ENCODE results near the gene TLE6. TPM values are rescaled to one million over a fixed set of nuclear protein-coding genes. Genes with fewer than 3 reads are reported as not detected.

Gene TLE6
- total and polyA plus RNA-seq, 2 of the 13 experiments (the other 11 are each of a cell fraction or from before 2014, with no cell fraction given) = 0.24 to 5.5 TPM

DNA sequence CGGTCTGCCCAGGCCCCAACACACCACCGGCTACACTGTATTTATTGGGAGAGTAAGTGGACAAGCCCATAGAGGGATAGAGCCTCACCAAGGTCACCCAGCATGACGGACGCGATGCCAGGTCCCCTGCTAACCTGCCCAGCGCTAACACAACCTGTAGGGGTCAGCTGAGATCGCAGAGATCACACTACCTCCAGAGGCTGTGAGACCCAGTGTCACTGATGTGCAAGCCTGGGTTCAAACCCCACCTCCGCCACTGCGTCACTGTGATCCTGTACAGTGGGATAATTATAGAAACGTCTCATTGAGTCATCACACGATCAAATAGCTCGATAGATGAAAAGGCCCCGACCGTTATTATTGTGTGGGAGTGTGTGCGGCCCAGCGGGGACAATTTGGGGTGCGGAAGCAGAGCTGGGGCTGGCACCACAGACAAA is 62.3 kb downstream of the TLE6 start:
- in situ Hi-C loops (cut with HindIII; ENCODE audit: extremely low pct_ligation_motif_present, low pct_unique_long_range_greater_than_20kb) (no loop called here), intact Hi-C loops (cut with micrococcal nuclease; ENCODE audit: unreplicated experiment) (no loop called here)
- H3K4me1 ChIP-seq (ENCODE audit: insufficient read depth, low read length) = peaks cover 31% of the 10 kb centered on the region
- peak; percentile 19 for ATAC-seq
- H3K79me2 ChIP-seq (ENCODE audit: insufficient read depth, low read length) = no peaks in the 10 kb centered on the region
- H4K20me1 ChIP-seq (ENCODE audit: insufficient read depth, low read length) = no peaks in the 10 kb centered on the region
- peak overlapping the region in 1 of 3 experiments; percentile 20; a peak in 1 of 6 replicates for H3K4me3 ChIP-seq (replicated peaks in 1 of 3; ENCODE audit: insufficient read depth in 1 of 3, low read depth in 2 of 3, low read length in 3 of 3)
- no peak overlapping the region for H3K9ac ChIP-seq (ENCODE audit: insufficient read depth, low read depth, low read length)
- CTCF ChIA-PET (ENCODE audit: low intra/inter-chr PET ratio, low total read pairs) = no interaction called here
- no peak for FAIRE-seq
- WGBS (ENCODE audit: low lambda C conversion rate) = 43% methylated on average over 16 of the region's 17 CpGs
- H3K27me3 ChIP-seq (ENCODE audit: control insufficient read depth in 1 of 2, insufficient read depth in 2 of 2, low read length in 2 of 2) = peaks cover 2 to 5% of the 10 kb centered on the region in 2 experiments; a peak in 3 of 5 replicates
- DNase-seq (ENCODE audit: low spot score) = peak; percentile 59
- H3K27ac ChIP-seq (ENCODE audit: extremely low read length, insufficient read depth, low read length) = no peak overlapping the region
- H3K36me3 ChIP-seq (replicated peaks in 1 of 2; ENCODE audit: control insufficient read depth in 1 of 2, insufficient read depth in 2 of 2, low read length in 2 of 2) = no peaks in the 10 kb centered on the region
- no peak overlapping the region for H2AFZ ChIP-seq (ENCODE audit: low read length)
- H3K4me2 ChIP-seq (ENCODE audit: low read depth, low read length) = peak overlapping the region; percentile 36
- BruUV-seq (replicated peaks) = no TSS peak
- H3K9me3 ChIP-seq (ENCODE audit: low read length) = no peaks in the 10 kb centered on the region
- POLR2A ChIA-PET = no interaction called here
- no peak for TF ChIP-seq ZNF564 (CRISPR knock-in tag; IDR thresholded peaks at IDR 0.05)
- no peak for TF ChIP-seq ZNF230 (CRISPR knock-in tag; IDR thresholded peaks at IDR 0.05)
- TF ChIP-seq GTF2F1 (IDR thresholded peaks at IDR 0.05; ENCODE audit: low read length) = no peak
- no peak for TF ChIP-seq NFIC (IDR thresholded peaks at IDR 0.05; ENCODE audit: low read length)
- TF ChIP-seq ZMYM2 (CRISPR knock-in tag; IDR thresholded peaks at IDR 0.05) = peak; percentile 52; the same call in 1 of the 2 replicates
- TF ChIP-seq CHD2 (IDR thresholded peaks at IDR 0.05; ENCODE audit: low read depth, low read length) = no peak
- no peak for TF ChIP-seq SRSF1 (optimal IDR thresholded peaks at IDR 0.05; ENCODE audit: low read depth, low read length)
- no peak for TF ChIP-seq KLF9 (CRISPR knock-in tag; IDR thresholded peaks at IDR 0.05; ENCODE audit: low read depth)
- TF ChIP-seq, protein P1, sequence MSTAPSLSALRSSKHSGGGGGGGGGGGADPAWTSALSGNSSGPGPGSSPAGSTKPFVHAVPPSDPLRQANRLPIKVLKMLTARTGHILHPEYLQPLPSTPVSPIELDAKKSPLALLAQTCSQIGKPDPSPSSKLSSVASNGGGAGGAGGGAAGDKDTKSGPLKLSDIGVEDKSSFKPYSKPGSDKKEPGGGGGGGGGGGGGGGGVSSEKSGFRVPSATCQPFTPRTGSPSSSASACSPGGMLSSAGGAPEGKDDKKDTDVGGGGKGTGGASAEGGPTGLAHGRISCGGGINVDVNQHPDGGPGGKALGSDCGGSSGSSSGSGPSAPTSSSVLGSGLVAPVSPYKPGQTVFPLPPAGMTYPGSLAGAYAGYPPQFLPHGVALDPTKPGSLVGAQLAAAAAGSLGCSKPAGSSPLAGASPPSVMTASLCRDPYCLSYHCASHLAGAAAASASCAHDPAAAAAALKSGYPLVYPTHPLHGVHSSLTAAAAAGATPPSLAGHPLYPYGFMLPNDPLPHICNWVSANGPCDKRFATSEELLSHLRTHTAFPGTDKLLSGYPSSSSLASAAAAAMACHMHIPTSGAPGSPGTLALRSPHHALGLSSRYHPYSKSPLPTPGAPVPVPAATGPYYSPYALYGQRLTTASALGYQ (CRISPR knock-in tag; IDR thresholded peaks at IDR 0.05) = no peak
- TF ChIP-seq ZNF496 (CRISPR knock-in tag; IDR thresholded peaks at IDR 0.05; ENCODE audit: insufficient replicate concordance) = no peak
- TF ChIP-seq, protein P2, sequence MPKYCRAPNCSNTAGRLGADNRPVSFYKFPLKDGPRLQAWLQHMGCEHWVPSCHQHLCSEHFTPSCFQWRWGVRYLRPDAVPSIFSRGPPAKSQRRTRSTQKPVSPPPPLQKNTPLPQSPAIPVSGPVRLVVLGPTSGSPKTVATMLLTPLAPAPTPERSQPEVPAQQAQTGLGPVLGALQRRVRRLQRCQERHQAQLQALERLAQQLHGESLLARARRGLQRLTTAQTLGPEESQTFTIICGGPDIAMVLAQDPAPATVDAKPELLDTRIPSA (CRISPR knock-in tag; IDR thresholded peaks at IDR 0.05; ENCODE audit: borderline replicate concordance) = no peak
- TF ChIP-seq ZNF547 (CRISPR knock-in tag; IDR thresholded peaks at IDR 0.05) = no peak
- TF ChIP-seq MIER3 (CRISPR knock-in tag; IDR thresholded peaks at IDR 0.05; ENCODE audit: borderline replicate concordance) = no peak
- TF ChIP-seq ZNF577 (CRISPR knock-in tag; IDR thresholded peaks at IDR 0.05; ENCODE audit: borderline replicate concordance, low read depth) = no peak
- TF ChIP-seq, protein P3, sequence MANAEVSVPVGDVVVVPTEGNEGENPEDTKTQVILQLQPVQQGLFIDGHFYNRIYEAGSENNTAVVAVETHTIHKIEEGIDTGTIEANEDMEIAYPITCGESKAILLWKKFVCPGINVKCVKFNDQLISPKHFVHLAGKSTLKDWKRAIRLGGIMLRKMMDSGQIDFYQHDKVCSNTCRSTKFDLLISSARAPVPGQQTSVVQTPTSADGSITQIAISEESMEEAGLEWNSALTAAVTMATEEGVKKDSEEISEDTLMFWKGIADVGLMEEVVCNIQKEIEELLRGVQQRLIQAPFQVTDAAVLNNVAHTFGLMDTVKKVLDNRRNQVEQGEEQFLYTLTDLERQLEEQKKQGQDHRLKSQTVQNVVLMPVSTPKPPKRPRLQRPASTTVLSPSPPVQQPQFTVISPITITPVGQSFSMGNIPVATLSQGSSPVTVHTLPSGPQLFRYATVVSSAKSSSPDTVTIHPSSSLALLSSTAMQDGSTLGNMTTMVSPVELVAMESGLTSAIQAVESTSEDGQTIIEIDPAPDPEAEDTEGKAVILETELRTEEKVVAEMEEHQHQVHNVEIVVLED (CRISPR knock-in tag; IDR thresholded peaks at IDR 0.05; ENCODE audit: borderline replicate concordance) = no peak
- TF ChIP-seq, protein P4, sequence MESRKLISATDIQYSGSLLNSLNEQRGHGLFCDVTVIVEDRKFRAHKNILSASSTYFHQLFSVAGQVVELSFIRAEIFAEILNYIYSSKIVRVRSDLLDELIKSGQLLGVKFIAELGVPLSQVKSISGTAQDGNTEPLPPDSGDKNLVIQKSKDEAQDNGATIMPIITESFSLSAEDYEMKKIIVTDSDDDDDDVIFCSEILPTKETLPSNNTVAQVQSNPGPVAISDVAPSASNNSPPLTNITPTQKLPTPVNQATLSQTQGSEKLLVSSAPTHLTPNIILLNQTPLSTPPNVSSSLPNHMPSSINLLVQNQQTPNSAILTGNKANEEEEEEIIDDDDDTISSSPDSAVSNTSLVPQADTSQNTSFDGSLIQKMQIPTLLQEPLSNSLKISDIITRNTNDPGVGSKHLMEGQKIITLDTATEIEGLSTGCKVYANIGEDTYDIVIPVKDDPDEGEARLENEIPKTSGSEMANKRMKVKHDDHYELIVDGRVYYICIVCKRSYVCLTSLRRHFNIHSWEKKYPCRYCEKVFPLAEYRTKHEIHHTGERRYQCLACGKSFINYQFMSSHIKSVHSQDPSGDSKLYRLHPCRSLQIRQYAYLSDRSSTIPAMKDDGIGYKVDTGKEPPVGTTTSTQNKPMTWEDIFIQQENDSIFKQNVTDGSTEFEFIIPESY (CRISPR knock-in tag; IDR thresholded peaks at IDR 0.05) = peak; percentile 20; the same call in 1 of the 2 replicates
- 0 out of 2 replicates have a peak, but pooled peaks have one; percentile 15 for TF ChIP-seq THAP11 (CRISPR knock-in tag; IDR thresholded peaks at IDR 0.05)
- no peak for TF ChIP-seq ELF3 (CRISPR knock-in tag; IDR thresholded peaks at IDR 0.05)
- TF ChIP-seq SMAD1 (CRISPR knock-in tag; IDR thresholded peaks at IDR 0.05; ENCODE audit: borderline replicate concordance, low read depth) = no peak
- TF ChIP-seq PLRG1 (conservative IDR thresholded peaks at IDR 0.05) = no peak
- TF ChIP-seq SRF (IDR thresholded peaks at IDR 0.05; ENCODE audit: low read depth, low read length) = no peak

All from HepG2 (cell line).